A549 (cell line): ENCODE data around the gene TTC21B. TPM values are rescaled to one million over a fixed set of nuclear protein-coding genes. Genes with fewer than 3 reads are reported as not detected.

Source experiments
- ATAC-seq, 2 experiments: fragments of 200-7000 bp in 1 of 2; fragments of >200 bp in 1 of 2; cut with Nextera tagmentation in 1 of 2; cut with Tn5 transposase in 1 of 2; 3 replicates each; pipeline versions ENCODE4 v1.8.0 to v1.9.1; 2018 to 2020; ENCODE audit warnings: mild to moderate bottlenecking in 1 of 2, moderate library complexity in 1 of 2
- CTCF ChIA-PET: fragments of 300-600 bp; sonication (Branson Sonifier 250); formaldehyde crosslinking; extraction: SDS; loops from one replicate; lab custom pipeline; 2021; ENCODE audit warnings: antibody characterized with exemption, inconsistent platforms; lab: Yijun Ruan, JAX
- POLR2A ChIA-PET: fragments of 350-600 bp; formaldehyde crosslinking; extraction: SDS; loops from one replicate; lab custom pipeline; 2021; ENCODE audit warnings: antibody characterized with exemption, inconsistent platforms; lab: Yijun Ruan, JAX
- DNase-seq, 2 experiments: peaks; one replicate each; pipeline versions ENCODE4 v3.0.0 to v3.0.0-alpha.2; 2011 to 2016; ENCODE audit warnings: low read depth in 1 of 2, low spot score in 1 of 2
- FAIRE-seq: peaks from 2 replicates; lab custom pipeline; 2011; peaks lifted over from hg19 to GRCh38; lab: Jason Lieb, UNC
- H3K27ac ChIP-seq, 2 experiments: fragments of >200 bp; sonication (Bioruptor Twin); formaldehyde crosslinking; 3 replicates each; pipeline ENCODE4 v1.5.1; 2016 to 2017
- H3K4me1 ChIP-seq: fragments of >200 bp; sonication (Bioruptor Twin); formaldehyde crosslinking; 3 replicates; pipeline ENCODE4 v1.6.1; 2016
- H3K4me2 ChIP-seq: fragments of >200 bp; sonication (Bioruptor Twin); formaldehyde crosslinking; 3 replicates; pipeline ENCODE4 v1.6.1; 2016
- H3K4me3 ChIP-seq: fragments of >200 bp; sonication (Bioruptor Twin); formaldehyde crosslinking; 3 replicates; pipeline ENCODE4 v1.5.1; 2016
- H3K9me3 ChIP-seq: fragments of >200 bp; sonication (Bioruptor Twin); formaldehyde crosslinking; 3 replicates; pipeline ENCODE4 v1.6.1; 2016
- CBX8 ChIP-seq: fragments of 200-600 bp; sonication (generic); IDR thresholded peaks from 2 replicates; pipeline ENCODE4 v1.6.1; 2016
- CHD4 ChIP-seq: fragments of 200-600 bp; sonication (generic); IDR thresholded peaks from 2 replicates; pipeline ENCODE4 v1.6.1; 2016; ENCODE audit warnings: antibody characterized with exemption, mild to moderate bottlenecking, borderline replicate concordance
- E2F6 ChIP-seq: IDR thresholded peaks from 2 replicates; pipeline ENCODE4 v1.6.1; 2012; ENCODE audit warnings: low read depth, borderline replicate concordance
- EP300 ChIP-seq, 2 experiments: fragments of >200 bp; sonication (Bioruptor Twin); formaldehyde crosslinking; IDR thresholded peaks; 2 replicates in 1 of 2; 3 replicates in 1 of 2; pipeline ENCODE4 v1.6.1; 2016 to 2017
- FOSB ChIP-seq: fragments of 250-450 bp; sonication (Bioruptor Pico); IDR thresholded peaks from 2 replicates; pipeline ENCODE4 v1.5.0; 2020; ENCODE audit warnings: mild to moderate bottlenecking, moderate library complexity
- FOSL2 ChIP-seq, 2 experiments: fragments of 450-650 bp in 1 of 2; fragments of >200 bp in 1 of 2; sonication (Bioruptor Twin) in 1 of 2; formaldehyde crosslinking; IDR thresholded peaks; 2 replicates each; pipeline versions ENCODE4 v1.5.0 to v1.6.1; 2016 to 2020; ENCODE audit warnings: mild to moderate bottlenecking in 1 of 2, moderate library complexity in 1 of 2
- JUNB ChIP-seq: fragments of >200 bp; sonication (Bioruptor Twin); formaldehyde crosslinking; IDR thresholded peaks from 2 replicates; pipeline ENCODE4 v1.6.1; 2016
- MAX ChIP-seq: IDR thresholded peaks from 2 replicates; pipeline ENCODE4 v1.6.1; 2012
- MAZ ChIP-seq: fragments of 150-350 bp; IDR thresholded peaks from 2 replicates; pipeline ENCODE4 v1.6.1; 2014; ENCODE audit warnings: antibody characterized with exemption, low read depth, low read length, borderline replicate concordance
- MYC ChIP-seq: IDR thresholded peaks from 2 replicates; pipeline ENCODE4 v1.6.1; 2012; ENCODE audit warnings: mild to moderate bottlenecking, inconsistent platforms, low read length, improper control_type of control experiment, borderline replicate concordance
- NPAS2 ChIP-seq: fragments of 250-450 bp; sonication (Bioruptor Pico); IDR thresholded peaks from 2 replicates; pipeline ENCODE4 v1.8.0; 2022; ENCODE audit warnings: mild to moderate bottlenecking, moderate library complexity, borderline replicate concordance
- NR3C1 ChIP-seq: fragments of >200 bp; sonication (Bioruptor Twin); formaldehyde crosslinking; IDR thresholded peaks from 3 replicates; pipeline ENCODE4 v1.6.1; 2017
- PHF8 ChIP-seq: fragments of 200-600 bp; sonication (generic); IDR thresholded peaks from 2 replicates; pipeline ENCODE4 v1.6.1; 2016; ENCODE audit warnings: low read depth, mild to moderate bottlenecking, antibody characterized with exemption, moderate library complexity, borderline replicate concordance
- POLR2A ChIP-seq: IDR thresholded peaks from 2 replicates; pipeline ENCODE4 v1.6.1; 2012; ENCODE audit warnings: mild to moderate bottlenecking, low read length
- POLR2AphosphoS2 ChIP-seq: conservative IDR thresholded peaks from 2 replicates; pipeline ENCODE4 v1.6.1; 2012; ENCODE audit warnings: low read length, improper control_type of control experiment, inconsistent platforms
- TP53 ChIP-seq: fragments of 250-450 bp; sonication (Bioruptor Pico); IDR thresholded peaks from 2 replicates; pipeline ENCODE4 v1.5.0; 2021; ENCODE audit warnings: mild to moderate bottlenecking, moderate library complexity
- ZFP36 ChIP-seq: fragments of 450-650 bp; IDR thresholded peaks from 2 replicates; pipeline ENCODE4 v1.6.1; 2014; ENCODE audit warnings: borderline replicate concordance; ENCODE audit not compliant: partially characterized antibody
- ZNF302 ChIP-seq: fragments of 250-450 bp; sonication (Bioruptor Pico); IDR thresholded peaks from 2 replicates; pipeline ENCODE4 v1.9.0; 2021; ENCODE audit warnings: inconsistent platforms, mild to moderate bottlenecking, moderate library complexity
- ZSCAN20 ChIP-seq: fragments of 250-450 bp; sonication (Bioruptor Pico); IDR thresholded peaks from 2 replicates; pipeline ENCODE4 v1.8.0; 2022; ENCODE audit warnings: mild to moderate bottlenecking, moderate library complexity
- WGBS: methylation state at CpG from one replicate; pipeline ENCODE4 v1.1.6; 2017; ENCODE audit errors: missing lambda C conversion rate; 5-methylcytosine and 5-hydroxymethylcytosine counted together
- polyA plus RNA-seq, 4 experiments: library from polyadenylated mRNA; depleted of rRNA in 3 of 4; stranded (reverse); fragments of >200 nt; fragmentation: RNase III in 1 of 4; extraction: RNeasy Plus Mini Kit Qiagen cat#74134 plus additional on column Dnase treatment in 1 of 4; gene quantifications; 2 replicates in 3 of 4; 3 replicates in 1 of 4; pipeline ENCODE4 v1.2.3, GENCODE V29; 2011 to 2017
- TF ChIP-seq, protein P1 (sequence below): fragments of 250-450 bp; sonication (Bioruptor Pico); IDR thresholded peaks from 2 replicates; pipeline ENCODE4 v1.5.0; 2021; ENCODE audit warnings: mild to moderate bottlenecking, moderate library complexity, borderline replicate concordance
- TF ChIP-seq, protein P2 (sequence below): fragments of 450-650 bp; IDR thresholded peaks from 2 replicates; pipeline ENCODE4 v1.6.1; 2014; ENCODE audit warnings: antibody characterized with exemption
- TF ChIP-seq, protein P3 (sequence below): fragments of 200-600 bp; sonication (generic); IDR thresholded peaks from 2 replicates; pipeline ENCODE4 v1.6.1; 2016; ENCODE audit warnings: antibody characterized with exemption, mild to moderate bottlenecking, moderate library complexity

TTC21B gene
- polyA plus RNA-seq, 2 of the 4 experiments (the other 2 are of a cell fraction): 6.2 to 17.5 TPM

GRCh38 chr2:165877565-165878550 is 75.7 kb downstream of the TTC21B start:
- TF ChIP-seq EP300 (IDR thresholded peaks at IDR 0.05) (no peak), MYC (no peak), E2F6 (no peak), FOSB (no peak), PHF8 (no peak), TP53 (CRISPR knock-in tag) (no peak)
- TF ChIP-seq, protein P1, sequence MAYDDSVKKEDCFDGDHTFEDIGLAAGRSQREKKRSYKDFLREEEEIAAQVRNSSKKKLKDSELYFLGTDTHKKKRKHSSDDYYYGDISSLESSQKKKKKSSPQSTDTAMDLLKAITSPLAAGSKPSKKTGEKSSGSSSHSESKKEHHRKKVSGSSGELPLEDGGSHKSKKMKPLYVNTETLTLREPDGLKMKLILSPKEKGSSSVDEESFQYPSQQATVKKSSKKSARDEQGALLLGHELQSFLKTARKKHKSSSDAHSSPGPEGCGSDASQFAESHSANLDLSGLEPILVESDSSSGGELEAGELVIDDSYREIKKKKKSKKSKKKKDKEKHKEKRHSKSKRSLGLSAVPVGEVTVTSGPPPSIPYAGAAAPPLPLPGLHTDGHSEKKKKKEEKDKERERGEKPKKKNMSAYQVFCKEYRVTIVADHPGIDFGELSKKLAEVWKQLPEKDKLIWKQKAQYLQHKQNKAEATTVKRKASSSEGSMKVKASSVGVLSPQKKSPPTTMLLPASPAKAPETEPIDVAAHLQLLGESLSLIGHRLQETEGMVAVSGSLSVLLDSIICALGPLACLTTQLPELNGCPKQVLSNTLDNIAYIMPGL (CRISPR knock-in tag): no peak
- TF ChIP-seq, protein P2, sequence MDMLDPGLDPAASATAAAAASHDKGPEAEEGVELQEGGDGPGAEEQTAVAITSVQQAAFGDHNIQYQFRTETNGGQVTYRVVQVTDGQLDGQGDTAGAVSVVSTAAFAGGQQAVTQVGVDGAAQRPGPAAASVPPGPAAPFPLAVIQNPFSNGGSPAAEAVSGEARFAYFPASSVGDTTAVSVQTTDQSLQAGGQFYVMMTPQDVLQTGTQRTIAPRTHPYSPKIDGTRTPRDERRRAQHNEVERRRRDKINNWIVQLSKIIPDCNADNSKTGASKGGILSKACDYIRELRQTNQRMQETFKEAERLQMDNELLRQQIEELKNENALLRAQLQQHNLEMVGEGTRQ: no peak
- H3K27ac ChIP-seq: no peak overlapping the region
- ATAC-seq (no peak), FAIRE-seq (no peak), DNase-seq (no peak)
- H3K4me3 ChIP-seq: no peak overlapping the region
- ChIA-PET POLR2A (no interaction called here), CTCF (interaction anchor here (0.6 kb wide), 1 partner anchor 30 kb away, joined by 3 read pairs; no protein-coding TSS in a partner anchor)
- H3K4me1 ChIP-seq: no peaks in the 10 kb centered on the region
- WGBS: 93% methylated on average over 6 of the region's 6 CpGs
- H3K9me3 ChIP-seq: no peaks in the 10 kb centered on the region
- H3K4me2 ChIP-seq: no peak overlapping the region

DNA sequence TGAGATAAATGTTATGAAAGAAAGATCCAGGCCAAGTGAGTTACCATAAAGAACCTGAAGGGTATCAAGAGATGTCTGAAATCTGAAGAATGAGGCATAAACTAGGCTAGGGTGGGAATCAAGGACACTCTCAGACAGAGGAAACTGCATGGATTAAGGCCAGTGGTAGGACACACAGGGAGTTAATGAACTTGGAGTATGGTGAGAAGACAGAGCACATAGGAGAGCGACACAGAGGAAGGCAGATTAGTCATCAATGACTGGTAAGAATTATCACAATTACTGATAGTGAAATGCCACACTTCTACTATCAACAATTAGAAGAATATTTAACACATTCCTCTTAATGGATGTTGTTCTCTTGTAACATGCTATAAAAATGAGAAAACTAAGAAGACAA is 76.9 kb downstream of the TTC21B start:
- FAIRE-seq (no peak), ATAC-seq (no peak), DNase-seq (no peak)
- H3K4me1 ChIP-seq: no peaks in the 10 kb centered on the region
- 81% methylated on average over 1 of the region's 1 CpG for WGBS
- ChIA-PET CTCF (interaction anchor here (1.4 kb wide), 1 partner anchor 13 kb away, joined by 3 read pairs; no protein-coding TSS in a partner anchor), POLR2A (no interaction called here)
- H3K27ac ChIP-seq: no peak overlapping the region
- H3K4me3 ChIP-seq: no peak overlapping the region
- TF ChIP-seq FOSL2 (IDR thresholded peaks at IDR 0.05) (no peak), FOSL2 (CRISPR knock-in tag; IDR thresholded peaks at IDR 0.05) (no peak), POLR2AphosphoS2 (no peak), CHD4 (no peak), MAZ (no peak), ZFP36 (no peak), NR3C1 (no peak), ZNF302 (CRISPR knock-in tag) (no peak), JUNB (no peak), POLR2A (no peak), MYC (no peak), MAX (no peak), NPAS2 (CRISPR knock-in tag) (no peak), ZSCAN20 (CRISPR knock-in tag) (no peak), CBX8 (no peak), EP300 (IDR thresholded peaks at IDR 0.05) (no peak)
- TF ChIP-seq, protein P3, sequence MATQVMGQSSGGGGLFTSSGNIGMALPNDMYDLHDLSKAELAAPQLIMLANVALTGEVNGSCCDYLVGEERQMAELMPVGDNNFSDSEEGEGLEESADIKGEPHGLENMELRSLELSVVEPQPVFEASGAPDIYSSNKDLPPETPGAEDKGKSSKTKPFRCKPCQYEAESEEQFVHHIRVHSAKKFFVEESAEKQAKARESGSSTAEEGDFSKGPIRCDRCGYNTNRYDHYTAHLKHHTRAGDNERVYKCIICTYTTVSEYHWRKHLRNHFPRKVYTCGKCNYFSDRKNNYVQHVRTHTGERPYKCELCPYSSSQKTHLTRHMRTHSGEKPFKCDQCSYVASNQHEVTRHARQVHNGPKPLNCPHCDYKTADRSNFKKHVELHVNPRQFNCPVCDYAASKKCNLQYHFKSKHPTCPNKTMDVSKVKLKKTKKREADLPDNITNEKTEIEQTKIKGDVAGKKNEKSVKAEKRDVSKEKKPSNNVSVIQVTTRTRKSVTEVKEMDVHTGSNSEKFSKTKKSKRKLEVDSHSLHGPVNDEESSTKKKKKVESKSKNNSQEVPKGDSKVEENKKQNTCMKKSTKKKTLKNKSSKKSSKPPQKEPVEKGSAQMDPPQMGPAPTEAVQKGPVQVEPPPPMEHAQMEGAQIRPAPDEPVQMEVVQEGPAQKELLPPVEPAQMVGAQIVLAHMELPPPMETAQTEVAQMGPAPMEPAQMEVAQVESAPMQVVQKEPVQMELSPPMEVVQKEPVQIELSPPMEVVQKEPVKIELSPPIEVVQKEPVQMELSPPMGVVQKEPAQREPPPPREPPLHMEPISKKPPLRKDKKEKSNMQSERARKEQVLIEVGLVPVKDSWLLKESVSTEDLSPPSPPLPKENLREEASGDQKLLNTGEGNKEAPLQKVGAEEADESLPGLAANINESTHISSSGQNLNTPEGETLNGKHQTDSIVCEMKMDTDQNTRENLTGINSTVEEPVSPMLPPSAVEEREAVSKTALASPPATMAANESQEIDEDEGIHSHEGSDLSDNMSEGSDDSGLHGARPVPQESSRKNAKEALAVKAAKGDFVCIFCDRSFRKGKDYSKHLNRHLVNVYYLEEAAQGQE: no peak
- no peaks in the 10 kb centered on the region for H3K9me3 ChIP-seq
- H3K4me2 ChIP-seq: no peak overlapping the region
